WI38 (cell line): ENCODE results near the gene ISOC2.

Source experiments
- H3K4me3 ChIP-seq: 2 replicates; pipeline ENCODE4 v1.5.1; 2011; ENCODE audit warnings: low read depth, mild to moderate bottlenecking, control low read depth, low read length
- CTCF ChIP-seq: IDR thresholded peaks from 2 replicates; pipeline ENCODE4 v1.5.1; 2012; ENCODE audit warnings: low read depth, mild to moderate bottlenecking, control low read depth, low read length

The ISOC2 gene

GRCh38 chr19:55440411-55441105 lies 20.9 kb downstream of the ISOC2 start:
- TF ChIP-seq CTCF, result no peak
- no peak overlapping the region for H3K4me3 ChIP-seq

- no peak for TF ChIP-seq CTCF
- H3K4me3 ChIP-seq, result no peak overlapping the region
These were observed 22.4 kb downstream of the ISOC2 start for GRCh38 chr19:55439052-55439451.

- no peak overlapping the region for H3K4me3 ChIP-seq
- TF ChIP-seq CTCF, result no peak
These were observed 24.0 kb downstream of the ISOC2 start for GRCh38 chr19:55437410-55437809.

GRCh38 chr19:55436847-55437246 lies 24.6 kb downstream of the ISOC2 start:
- no peak for TF ChIP-seq CTCF
- H3K4me3 ChIP-seq, result no peak overlapping the region

- no peak overlapping the region for H3K4me3 ChIP-seq
- TF ChIP-seq CTCF, result no peak
These were observed 26.4 kb downstream of the ISOC2 start for GRCh38 chr19:55435020-55435419.

- no peak overlapping the region for H3K4me3 ChIP-seq
- no peak for TF ChIP-seq CTCF
These were observed 27.0 kb downstream of the ISOC2 start for GRCh38 chr19:55434356-55434919.

GRCh38 chr19:55433292-55433691 lies 28.1 kb downstream of the ISOC2 start:
- no peak for TF ChIP-seq CTCF
- H3K4me3 ChIP-seq, result no peak overlapping the region
